Right ventricle myocardium superior (tissue), 1 donor: ENCODE results near the gene DNAJC11. TPM values are rescaled to one million over a fixed set of nuclear protein-coding genes. Genes with fewer than 3 reads are reported as not detected.
A peak's percentile ranks its signal among the peaks of the same experiment; 100 is the strongest.
"Not testable (repeated sequence)": the region's sequence is repeated elsewhere in the genome, so short reads cannot be mapped to it uniquely, and the experiment has no call there.

ENCODE experiments used
- ATAC-seq: fragments of 200-7000 bp; cut with Tn5 transposase; one replicate; pipeline ENCODE4 v1.9.1; 2020; ENCODE audit warnings: mild to moderate bottlenecking; ENCODE audit not compliant: poor library complexity
- DNase-seq: peaks from one replicate; pipeline ENCODE4 v3.0.0-alpha.2; 2020
- intact Hi-C: fragments of 100-400 bp; cut with DNase I; formaldehyde crosslinking; loops from one replicate; pipeline ENCODE4 v1.11.2; 2022
- long read RNA-seq: library from polyadenylated mRNA; unstranded; transcript quantifications from one replicate; pipeline ENCODE4 v2.0.0, GENCODE V29; 2021
- total RNA-seq: library from RNA; stranded (reverse); fragmentation: NEBNext Ultra II Directional; extraction: Animal tissue kit (Norgen Biotek cat#: 25700); gene quantifications from one replicate; pipeline ENCODE4 v1.2.1, GENCODE V29; 2021
- donor health status: DM: no; HTN: yes; CAD: no; lungs with severe emphysema.

Gene DNAJC11, protein sequence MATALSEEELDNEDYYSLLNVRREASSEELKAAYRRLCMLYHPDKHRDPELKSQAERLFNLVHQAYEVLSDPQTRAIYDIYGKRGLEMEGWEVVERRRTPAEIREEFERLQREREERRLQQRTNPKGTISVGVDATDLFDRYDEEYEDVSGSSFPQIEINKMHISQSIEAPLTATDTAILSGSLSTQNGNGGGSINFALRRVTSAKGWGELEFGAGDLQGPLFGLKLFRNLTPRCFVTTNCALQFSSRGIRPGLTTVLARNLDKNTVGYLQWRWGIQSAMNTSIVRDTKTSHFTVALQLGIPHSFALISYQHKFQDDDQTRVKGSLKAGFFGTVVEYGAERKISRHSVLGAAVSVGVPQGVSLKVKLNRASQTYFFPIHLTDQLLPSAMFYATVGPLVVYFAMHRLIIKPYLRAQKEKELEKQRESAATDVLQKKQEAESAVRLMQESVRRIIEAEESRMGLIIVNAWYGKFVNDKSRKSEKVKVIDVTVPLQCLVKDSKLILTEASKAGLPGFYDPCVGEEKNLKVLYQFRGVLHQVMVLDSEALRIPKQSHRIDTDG
- total RNA-seq: 74.0 TPM
- long read RNA-seq, transcript DNAJC11-201 (15 exons, 2,210 nt): minor isoform, 8 of 421 reads
- long read RNA-seq, transcript DNAJC11-202 (16 exons, 3,311 nt): major isoform, 374 of 421 reads
- long read RNA-seq, partial matches to known transcripts: 24 of 421 reads
- long read RNA-seq, other reads (novel, unspliced or antisense): 15 of 421 reads

DNA sequence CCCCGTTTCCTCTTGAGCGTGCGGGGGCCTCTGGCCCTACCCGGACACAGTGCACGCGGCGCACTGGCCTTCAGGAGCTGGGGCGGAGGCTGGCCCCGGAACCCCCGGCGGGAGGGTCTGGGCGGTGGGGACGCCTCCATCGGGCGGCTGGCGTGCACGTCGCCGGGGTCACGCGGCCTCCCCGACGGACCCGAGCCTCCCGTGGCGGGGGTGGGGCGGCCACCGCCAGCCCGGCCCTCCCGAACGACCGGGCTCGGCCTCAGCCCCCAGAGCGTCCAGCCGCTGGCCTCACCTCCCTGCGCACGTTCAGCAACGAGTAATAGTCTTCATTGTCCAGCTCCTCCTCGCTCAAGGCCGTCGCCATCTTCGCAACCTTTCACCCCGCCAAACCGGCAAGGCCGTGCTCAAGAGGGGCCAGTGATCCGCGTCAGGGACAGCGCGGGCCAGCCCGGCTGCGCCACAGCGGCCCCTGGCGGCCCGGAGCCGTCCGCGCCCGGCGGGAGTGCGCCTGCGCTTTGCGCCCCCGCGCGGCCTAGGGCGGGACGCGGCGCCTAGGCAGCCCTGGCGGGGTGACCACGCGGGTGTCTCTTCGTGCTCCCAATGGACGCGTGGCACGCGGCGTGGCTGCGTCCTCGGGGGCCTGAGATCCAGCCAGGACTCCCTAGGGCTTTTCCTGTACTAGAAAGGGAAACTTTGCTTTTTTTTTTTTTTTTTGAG, at the start of gene DNAJC11:
Gene DNAJC11 (minus strand): TSS at position 380 of the 717 bp plus-strand sequence. CDS start 16 bp downstream, at position 364.
- peak; percentile 98 for ATAC-seq
- DNase-seq: peak; percentile 93
- intact Hi-C loops: no loop called here

DNA sequence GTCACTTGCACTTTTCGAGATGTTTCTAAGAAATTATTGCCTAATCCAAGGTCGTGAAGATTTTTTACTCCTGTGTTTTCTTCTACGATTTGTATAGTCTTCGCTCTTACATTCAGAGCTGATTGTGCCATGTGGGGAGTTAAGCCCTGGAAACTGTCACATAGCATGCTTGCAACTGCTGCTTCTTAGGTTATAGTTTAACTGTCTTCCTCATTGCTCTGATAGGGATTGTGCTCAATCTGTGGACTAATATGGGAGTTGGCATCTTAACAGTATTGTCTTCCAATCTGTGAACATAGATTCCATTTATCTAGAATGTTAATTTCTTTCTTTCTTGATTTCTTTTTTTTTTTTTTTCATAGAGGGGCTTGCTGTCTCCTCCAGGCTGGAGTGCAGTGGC, 48.9 kb upstream of the DNAJC11 start:
- intact Hi-C loops: no loop called here
- no peak for ATAC-seq
- no peak for DNase-seq

DNA sequence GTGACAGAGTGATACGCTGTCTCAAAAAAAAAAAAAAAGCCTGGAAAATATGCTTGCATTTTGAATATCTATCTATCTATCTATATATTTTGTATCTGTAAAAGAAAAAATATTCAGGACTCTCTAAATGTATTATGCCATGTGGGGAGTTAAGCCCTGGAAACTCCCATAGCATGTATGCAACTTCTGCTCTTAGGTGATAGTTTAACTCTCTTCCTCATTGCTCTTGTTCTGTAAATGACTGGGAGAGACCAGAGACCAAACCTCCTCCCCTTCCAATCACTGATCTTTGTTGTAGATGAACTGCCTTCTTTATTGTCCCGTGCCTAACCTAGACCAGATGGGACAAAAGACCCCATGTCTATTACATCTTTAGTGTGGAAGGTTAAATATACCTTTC, 46.1 kb upstream of the DNAJC11 start:
- ATAC-seq: no peak
- intact Hi-C loops: no loop called here

DNA sequence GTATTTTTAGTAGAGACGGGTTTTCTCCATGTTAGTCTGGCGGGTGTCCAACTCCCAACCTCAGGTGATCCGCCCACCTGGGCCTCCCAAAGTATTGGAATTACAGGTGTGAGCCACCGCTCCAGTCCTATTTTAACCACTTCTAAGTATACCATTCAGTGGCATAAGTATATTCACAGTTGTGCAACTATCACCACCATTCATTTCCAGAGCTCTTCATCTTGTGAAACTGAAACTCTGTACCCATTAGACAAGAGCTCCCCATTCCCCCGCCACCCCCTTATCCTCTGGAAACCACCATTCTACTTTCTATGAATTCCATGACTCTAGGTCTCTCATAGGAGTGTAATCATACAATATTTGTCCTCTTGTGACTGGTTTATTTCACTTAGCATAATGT, 43.5 kb upstream of the DNAJC11 start:
- ATAC-seq (no peak), DNase-seq (no peak)
- intact Hi-C loops: no loop called here

More for the DNA sequence above, 46.1 kb upstream of the DNAJC11 start:
- no peak for DNase-seq

DNA sequence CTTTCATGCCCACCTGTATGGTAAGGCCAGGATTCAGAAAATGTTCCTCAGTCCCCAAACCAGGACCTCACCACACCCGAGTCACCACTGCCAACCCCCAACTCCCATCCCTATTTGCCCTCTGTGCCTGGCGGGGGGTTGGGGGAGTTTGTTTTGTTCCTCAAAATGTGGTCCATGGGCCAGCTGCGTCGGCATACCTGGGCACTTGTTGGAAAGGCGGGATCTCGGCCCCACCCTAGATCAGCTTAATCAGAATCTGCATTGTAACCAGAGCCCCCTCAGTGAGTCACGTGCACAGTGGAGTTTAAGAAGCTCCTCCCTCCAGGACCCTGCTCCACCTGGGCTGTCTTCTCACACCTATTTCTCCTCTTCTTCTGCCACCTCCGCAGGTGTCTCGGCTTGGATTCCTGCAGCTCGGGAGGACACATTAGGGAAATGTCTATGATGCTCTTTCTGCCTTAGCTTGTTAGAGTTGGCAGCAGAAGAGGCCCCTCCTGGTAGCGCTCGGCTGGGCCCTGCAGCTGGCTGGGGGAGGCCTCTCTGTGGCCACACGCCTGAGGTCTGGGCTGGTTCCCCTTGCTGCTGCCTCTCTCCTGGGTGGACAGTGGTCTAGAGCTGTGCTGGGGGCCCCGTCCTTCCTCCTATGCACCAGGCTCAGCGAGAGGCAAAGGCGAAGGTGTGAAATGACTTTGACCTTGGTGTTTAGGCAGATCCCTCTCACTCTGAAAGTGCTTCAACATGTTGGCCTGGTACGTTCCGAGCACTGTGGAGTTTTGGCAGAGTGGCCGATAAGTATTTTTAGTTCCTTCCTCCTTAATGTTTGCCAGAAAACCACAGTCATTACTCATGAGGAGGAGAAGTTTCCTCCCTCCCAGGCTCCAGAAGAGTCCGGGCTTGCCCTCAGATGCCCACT, 41.8 kb upstream of the DNAJC11 start:
- intact Hi-C loops: no loop called here

DNA sequence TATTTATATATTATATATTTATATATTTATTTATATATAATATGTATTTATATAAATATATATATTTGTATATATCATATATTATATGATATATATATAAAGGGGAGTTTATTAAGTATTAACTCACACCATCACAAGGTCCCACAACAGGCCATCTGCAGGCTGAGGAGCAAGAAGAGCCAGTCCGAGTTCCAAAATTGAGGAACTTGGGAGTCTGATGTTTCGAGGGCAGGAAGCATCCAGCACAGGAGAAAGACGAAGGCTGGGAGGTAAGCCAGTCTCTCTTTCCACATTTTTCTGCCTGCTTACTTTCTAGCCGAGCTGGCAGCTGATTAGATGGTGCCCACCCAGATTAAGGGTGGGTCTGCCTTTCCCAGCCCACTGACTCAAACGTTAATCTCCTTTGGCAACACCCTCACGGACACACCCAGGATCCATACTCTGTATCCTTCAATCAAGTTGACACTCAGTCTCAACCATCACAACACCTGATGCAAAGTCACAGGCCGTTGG, 41.1 kb upstream of the DNAJC11 start:
- intact Hi-C loops, ATAC-seq: not testable (repeated sequence)

More for the DNA sequence above, 41.8 kb upstream of the DNAJC11 start:
- DNase-seq: peak; percentile 54
- peak; percentile 94 for ATAC-seq

DNA sequence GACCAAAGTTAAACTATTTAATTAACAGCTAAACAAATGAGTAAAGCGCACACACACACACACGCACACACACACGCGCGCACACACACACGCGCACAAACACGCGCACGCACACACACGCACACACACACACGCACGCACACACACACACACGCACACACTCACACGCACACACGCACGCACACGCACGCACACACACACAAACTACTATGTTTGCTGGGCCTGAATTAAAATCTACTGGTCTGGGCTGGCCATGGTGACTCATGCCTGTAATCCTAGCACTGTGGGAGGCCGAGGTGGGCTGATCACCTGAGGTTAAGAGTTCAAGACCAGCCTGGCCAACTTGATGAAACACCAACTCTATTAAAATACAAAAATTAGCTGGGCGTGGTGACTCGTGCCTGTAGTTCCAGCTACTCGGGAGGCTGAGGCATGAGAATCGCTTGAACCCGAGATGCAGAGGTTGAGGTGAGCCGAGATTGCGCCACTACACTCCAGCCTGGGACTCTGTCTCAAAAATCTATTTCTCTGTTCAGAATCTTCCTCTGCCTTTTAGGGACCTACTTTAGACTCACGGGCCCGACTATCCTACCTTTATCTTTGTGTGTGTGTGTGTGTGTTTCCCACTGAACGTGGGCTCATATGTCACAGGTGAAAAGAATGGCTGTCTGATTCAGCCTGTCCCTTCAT, 37.5 kb upstream of the DNAJC11 start:
- no peak for ATAC-seq
- intact Hi-C loops: no loop called here
- no peak for DNase-seq

More for the DNA sequence above, 41.1 kb upstream of the DNAJC11 start:
- not testable (repeated sequence) for DNase-seq

DNA sequence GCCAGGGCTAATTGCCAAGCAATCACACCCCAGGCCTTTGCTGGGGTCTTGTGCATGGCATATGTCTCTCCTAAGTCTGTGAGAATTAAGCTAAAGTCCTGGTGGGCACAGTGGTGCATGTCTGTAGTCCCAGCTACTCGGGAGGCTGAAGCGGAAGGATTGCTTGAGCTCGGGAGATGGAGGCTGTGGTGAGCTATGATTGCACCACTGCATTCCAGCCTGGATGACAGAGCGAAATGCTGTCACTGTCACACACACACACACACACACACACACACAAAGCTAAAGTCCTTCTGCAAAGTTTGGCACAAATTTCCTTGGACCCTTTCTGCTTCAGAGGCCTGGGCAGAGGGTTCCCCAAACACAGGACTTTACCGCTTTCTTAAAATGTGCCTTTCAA, 31.3 kb upstream of the DNAJC11 start:
- ATAC-seq (no peak), DNase-seq (no peak)
- intact Hi-C loops: no loop called here

DNA sequence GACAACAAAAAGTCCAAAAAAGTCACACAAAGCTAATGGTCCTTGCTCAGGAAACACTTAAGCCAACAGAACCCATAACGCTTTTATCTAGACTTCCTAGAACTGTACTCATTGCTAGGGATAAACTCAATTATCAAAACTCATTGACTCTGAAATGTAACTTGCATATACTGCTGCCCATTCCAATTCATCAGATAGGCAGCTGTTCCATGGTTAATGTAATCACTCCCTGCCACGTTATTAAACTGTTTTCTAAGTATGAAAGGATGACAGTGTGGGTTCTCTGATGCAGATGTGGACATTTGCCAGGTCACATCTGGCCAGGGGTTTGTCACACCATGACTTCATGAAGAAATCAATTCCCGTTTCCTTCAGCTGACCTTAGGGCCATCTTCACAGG, 30.3 kb upstream of the DNAJC11 start:
- DNase-seq (no peak), ATAC-seq (no peak)
- intact Hi-C loops: no loop called here

DNA sequence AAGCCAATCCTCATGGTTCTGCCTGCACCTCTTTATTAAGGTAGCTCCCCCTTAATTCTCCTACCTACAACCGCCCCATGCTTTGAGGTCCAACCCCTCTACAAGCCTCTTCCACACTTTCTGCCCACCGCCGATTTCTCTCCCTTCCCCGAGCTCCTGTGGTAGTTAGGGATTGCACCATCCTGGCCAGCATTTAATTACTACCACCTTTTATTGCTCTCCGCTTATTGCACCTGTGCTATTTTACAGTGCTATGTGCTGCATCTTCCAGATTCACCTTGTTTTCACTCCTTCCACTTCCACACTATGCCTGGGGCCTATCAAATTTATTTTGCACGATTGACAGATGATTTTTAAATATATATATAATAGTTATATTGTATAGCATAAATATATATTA, 29.3 kb upstream of the DNAJC11 start:
- DNase-seq (no peak), ATAC-seq (no peak)
- intact Hi-C loops: no loop called here

DNA sequence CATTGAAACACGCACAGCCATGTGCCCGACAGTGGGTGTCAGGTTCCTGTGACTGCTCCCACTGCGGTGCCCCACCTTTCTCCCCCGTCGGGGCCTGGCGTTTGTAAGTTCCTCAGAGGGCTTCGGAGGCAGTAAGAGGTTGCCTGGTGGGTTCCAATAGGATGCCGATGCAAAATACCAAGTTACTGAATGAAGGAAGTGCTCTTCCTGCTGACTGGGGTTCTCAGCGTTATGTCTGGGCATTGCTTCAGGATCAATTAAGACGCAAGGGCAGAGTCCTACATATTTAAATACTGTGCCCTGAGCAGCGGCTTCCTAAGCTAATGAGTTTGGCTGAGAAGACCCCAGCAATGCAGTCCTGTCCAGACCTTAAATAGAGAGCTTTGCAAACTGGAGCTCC, 28.9 kb upstream of the DNAJC11 start:
- intact Hi-C loops: no loop called here
- ATAC-seq (no peak), DNase-seq (no peak)

DNA sequence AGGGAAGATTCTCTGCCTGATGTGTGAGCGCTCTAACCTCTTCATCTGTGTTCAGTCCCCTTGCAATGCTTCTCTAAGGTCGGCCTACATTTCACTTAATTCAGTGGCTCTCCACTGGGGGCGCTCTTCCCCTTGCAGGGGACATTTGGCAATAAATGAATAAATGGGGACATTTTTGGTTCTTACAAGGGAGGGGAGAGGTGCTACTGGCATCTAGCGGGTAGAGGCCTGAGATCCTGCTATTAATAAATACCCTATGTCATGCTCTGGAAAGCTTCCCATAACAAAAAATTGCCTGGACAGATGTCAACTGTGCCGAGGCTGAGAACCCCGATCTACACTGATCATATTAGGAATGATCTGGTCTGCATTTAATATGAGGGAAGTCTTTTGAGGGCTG, 25.9 kb upstream of the DNAJC11 start:
- peak; percentile 49 for DNase-seq
- ATAC-seq: peak; percentile 58
- intact Hi-C loops: loop anchor here (2.0 to 10.0 kb wide), 3 partner anchors 47 to 487 kb away; no protein-coding TSS in a partner anchor

DNA sequence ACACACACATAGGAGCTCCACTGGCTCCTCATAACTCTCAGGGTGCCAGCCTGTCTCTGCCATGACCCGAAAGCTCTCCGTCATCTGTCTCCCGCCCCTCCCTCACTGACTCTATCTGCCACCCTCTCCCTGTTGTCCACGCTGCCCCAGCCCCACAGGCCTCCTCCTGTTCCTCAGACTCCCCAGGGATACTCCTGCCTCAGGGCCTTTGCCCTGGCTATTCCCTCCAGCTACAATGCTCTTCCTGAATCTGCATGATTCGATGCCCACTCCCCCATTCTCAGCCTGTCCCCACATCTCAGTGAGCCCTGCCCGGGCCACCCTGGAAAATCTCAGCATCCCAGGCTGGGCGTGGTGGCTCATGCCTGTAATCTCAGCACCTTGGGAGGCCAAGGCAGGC, 24.6 kb upstream of the DNAJC11 start:
- DNase-seq (no peak), ATAC-seq (no peak)
- intact Hi-C loops: loop anchor here (2.0 to 10.0 kb wide), 3 partner anchors 49 to 489 kb away; no protein-coding TSS in a partner anchor

DNA sequence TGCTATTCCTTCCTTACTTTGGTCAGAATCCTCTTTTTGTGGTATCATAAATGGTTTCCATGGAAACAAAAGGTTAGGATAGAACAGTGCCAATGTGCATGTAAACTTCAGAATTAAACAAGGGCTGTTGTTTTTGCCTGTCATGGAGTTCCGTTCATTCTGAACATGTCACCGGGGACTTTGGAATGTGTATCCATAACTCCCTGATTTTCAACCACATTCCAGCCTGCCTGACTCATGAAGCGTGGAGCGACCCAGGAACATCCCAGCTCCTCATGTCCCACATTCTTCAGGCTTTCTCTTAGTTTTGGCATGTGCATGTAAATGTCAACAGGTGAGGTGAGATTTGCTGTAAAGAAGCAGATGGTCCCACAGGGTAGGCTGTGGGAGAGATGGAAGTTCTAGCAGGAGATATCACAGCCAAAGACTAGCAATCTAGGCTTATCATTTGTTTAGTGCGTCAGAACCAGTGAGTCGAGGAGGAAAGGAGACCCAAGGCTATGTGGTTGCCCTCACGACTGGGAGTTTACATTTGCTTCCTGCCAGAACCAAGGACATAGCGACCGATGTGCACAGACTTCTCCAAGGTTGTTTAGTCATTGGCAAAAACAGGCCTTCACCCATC, 23.0 kb upstream of the DNAJC11 start:
- DNase-seq (no peak), ATAC-seq (no peak)
- intact Hi-C loops: loop anchor here (5.0 to 10.0 kb wide), 4 partner anchors 50 to 923 kb away; no protein-coding TSS in a partner anchor

DNA sequence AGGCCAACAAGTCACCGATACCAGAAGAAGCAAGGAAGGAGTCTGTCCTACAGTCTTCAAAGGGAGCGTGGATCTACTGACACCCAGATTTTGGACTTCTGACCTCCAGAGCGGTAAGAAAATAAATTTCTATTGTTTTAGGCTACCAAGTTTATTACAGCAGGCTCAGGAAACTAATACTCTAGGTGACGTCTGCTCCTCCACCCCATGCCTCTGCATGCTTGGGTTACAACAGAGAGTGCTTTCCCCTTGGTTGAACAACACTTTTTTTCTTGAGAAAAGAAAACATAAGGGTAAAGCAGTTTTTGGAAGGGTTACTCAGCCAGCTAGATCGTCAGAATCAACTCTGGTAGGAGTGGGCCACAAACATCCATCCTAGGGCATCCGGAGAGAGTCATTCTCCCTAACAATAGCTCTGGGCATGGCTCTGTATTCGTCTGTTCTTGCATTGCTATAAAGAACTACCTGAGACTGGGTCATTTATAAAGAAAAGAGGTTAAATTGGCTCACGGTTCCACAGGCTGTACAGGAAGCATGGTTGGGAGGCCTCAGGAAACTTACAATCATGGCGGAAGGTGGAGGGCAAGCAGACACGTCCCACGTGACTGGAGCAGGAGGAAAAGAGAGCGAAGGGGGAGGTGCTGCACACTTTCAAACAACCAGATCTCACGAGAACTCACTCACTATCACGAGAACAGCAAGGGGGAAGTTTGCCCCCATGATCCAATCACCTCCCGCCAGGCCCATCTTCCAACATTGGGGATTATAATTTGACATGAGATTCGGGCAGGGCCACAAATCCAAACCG, 22.2 kb upstream of the DNAJC11 start:
- intact Hi-C loops: loop anchor here (5.0 to 10.0 kb wide), 4 partner anchors 51 to 923 kb away; no protein-coding TSS in a partner anchor

DNA sequence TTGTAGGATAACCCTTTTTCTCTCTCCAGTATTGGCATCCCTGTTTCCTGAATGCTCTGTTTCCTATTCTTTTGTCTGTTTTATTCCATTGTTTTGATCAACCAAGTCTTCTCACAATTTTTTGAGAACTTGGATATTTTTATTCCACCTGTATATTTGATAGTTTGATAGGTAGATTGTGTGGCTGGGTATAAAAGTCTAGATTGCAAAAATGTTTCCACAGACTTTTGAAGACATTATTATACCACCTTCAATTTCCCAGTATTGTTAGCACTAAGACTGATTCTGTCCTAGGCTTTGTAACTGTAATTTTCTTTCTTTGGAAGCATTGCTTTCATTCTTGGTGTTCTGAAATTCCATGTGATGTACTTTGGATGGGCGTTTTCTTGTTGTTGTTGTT, 9.6 kb upstream of the DNAJC11 start:
- ATAC-seq (no peak), DNase-seq (no peak)
- intact Hi-C loops: no loop called here

More for the DNA sequence above, 22.2 kb upstream of the DNAJC11 start:
- ATAC-seq (no peak), DNase-seq (no peak)
